Neural progenitor cell (in vitro differentiated cells): ENCODE measurements around the gene CYP2U1. TPM values are rescaled to one million over a fixed set of nuclear protein-coding genes. Genes with fewer than 3 reads are reported as not detected.
A peak's percentile ranks its signal among the peaks of the same experiment; 100 is the strongest.

ENCODE experiments used
- DNase-seq: peaks from one replicate; pipeline ENCODE4 v3.0.0-alpha.2; 2016; ENCODE audit warnings: low spot score
- H2AFZ ChIP-seq: fragments of 200-600 bp; sonication (generic); replicated peaks from 2 replicates; pipeline ENCODE4 v1.6.1; 2016; ENCODE audit warnings: antibody characterized with exemption
- H3F3A ChIP-seq: fragments of 200-600 bp; sonication (generic); 2 replicates; pipeline ENCODE4 v1.6.1; 2016; ENCODE audit warnings: antibody characterized with exemption, low read depth
- H3K27ac ChIP-seq: fragments of 200-600 bp; sonication (generic); 2 replicates; pipeline ENCODE4 v1.5.1; 2016; ENCODE audit warnings: mild to moderate bottlenecking
- H3K27me3 ChIP-seq: fragments of 200-600 bp; sonication (generic); 2 replicates; pipeline ENCODE4 v1.6.1; 2016; ENCODE audit warnings: mild to moderate bottlenecking, moderate library complexity
- H3K36me3 ChIP-seq: fragments of 200-600 bp; sonication (generic); 2 replicates; pipeline ENCODE4 v1.5.1; 2016
- H3K4me1 ChIP-seq: fragments of 200-600 bp; sonication (generic); 2 replicates; pipeline ENCODE4 v1.6.1; 2016; ENCODE audit warnings: mixed run types
- H3K4me2 ChIP-seq: fragments of 200-600 bp; sonication (generic); 2 replicates; pipeline ENCODE4 v1.6.1; 2016
- H3K4me3 ChIP-seq: fragments of 200-600 bp; sonication (generic); 2 replicates; pipeline ENCODE4 v1.5.1; 2016
- H3K79me2 ChIP-seq: fragments of 200-600 bp; sonication (generic); 2 replicates; pipeline ENCODE4 v1.6.1; 2016; ENCODE audit warnings: low read depth
- H3K9ac ChIP-seq: fragments of 200-600 bp; sonication (generic); 2 replicates; pipeline ENCODE4 v1.6.1; 2016
- H3K9me3 ChIP-seq: fragments of 200-600 bp; sonication (generic); 2 replicates; pipeline ENCODE4 v1.5.1; 2016; ENCODE audit warnings: low read depth
- H4K20me1 ChIP-seq: fragments of 200-600 bp; sonication (generic); 2 replicates; pipeline ENCODE4 v1.6.1; 2016; ENCODE audit warnings: low read depth
- H3K27ac Mint-ChIP-seq: 3 replicates; pipeline ENCODE4 v1.8.0; 2021; ENCODE audit warnings: mixed read lengths
- H3K27me3 Mint-ChIP-seq: 2 replicates; pipeline ENCODE4 v1.8.0; 2022; ENCODE audit warnings: low read depth, mild to moderate bottlenecking, inconsistent platforms, moderate library complexity, mixed read lengths; ENCODE audit not compliant: insufficient read depth
- H3K36me3 Mint-ChIP-seq: 3 replicates; pipeline ENCODE4 v1.8.0; 2021; ENCODE audit warnings: mixed read lengths
- H3K4me1 Mint-ChIP-seq: 3 replicates; pipeline ENCODE4 v1.8.0; 2021; ENCODE audit warnings: mixed read lengths
- H3K4me3 Mint-ChIP-seq: 3 replicates; pipeline ENCODE4 v1.8.0; 2021; ENCODE audit warnings: mild to moderate bottlenecking, moderate library complexity, mixed read lengths
- H3K9me3 Mint-ChIP-seq: 3 replicates; pipeline ENCODE4 v1.8.0; 2020; ENCODE audit warnings: mixed read lengths
- CTCF ChIP-seq: fragments of 200-600 bp; sonication (generic); IDR thresholded peaks from 2 replicates; pipeline ENCODE4 v1.5.1; 2017; ENCODE audit warnings: antibody characterized with exemption, mild to moderate bottlenecking
- EZH2 ChIP-seq: fragments of 200-600 bp; sonication (generic); IDR thresholded peaks from 2 replicates; pipeline ENCODE4 v1.6.1; 2017; ENCODE audit warnings: antibody characterized with exemption, mild to moderate bottlenecking, moderate library complexity
- EZH2phosphoT487 ChIP-seq: fragments of 200-600 bp; sonication (generic); IDR thresholded peaks from 2 replicates; pipeline ENCODE4 v1.6.1; 2017; ENCODE audit warnings: antibody characterized with exemption
- total RNA-seq: library from RNA; depleted of rRNA; stranded (reverse); fragments of >200 nt; gene quantifications from 2 replicates; pipeline ENCODE4 v1.2.3, GENCODE V29; 2015; ENCODE audit warnings: low replicate concordance

Gene CYP2U1
- total RNA-seq, 1 donor from 2014 or later: 8.4 TPM

GRCh38 chr4:107989537-107990386 is 58.4 kb downstream of the CYP2U1 start, which contains the start of gene HADH:
Gene HADH (plus strand): TSS chr4:107989889. CDS start chr4:107989933, 44 bp downstream.
- peak; percentile 96 for DNase-seq
- no peaks in the 10 kb centered on the region for H3K36me3 ChIP-seq
- H3K4me2 ChIP-seq: peak within 1 kb of the TSS; percentile 87
- peak within 1 kb of the TSS; percentile 70 for H3K4me3 ChIP-seq
- H4K20me1 ChIP-seq: peaks cover 22% of the 10 kb centered on the region
- no peak within 1 kb of the TSS for H3K27ac ChIP-seq
- peaks cover 43% of the 10 kb centered on the region for H3K79me2 ChIP-seq
- peak within 1 kb of the TSS; percentile 51 for H3K9ac ChIP-seq
- no peaks in the 10 kb centered on the region for H3K9me3 ChIP-seq
- peaks cover 17% of the 10 kb centered on the region for H3K4me1 ChIP-seq
- peaks cover 12% of the 10 kb centered on the region for H3K27me3 ChIP-seq
- peak within 1 kb of the TSS; percentile 90 for H3K4me3 Mint-ChIP-seq
- H3K27me3 Mint-ChIP-seq: no peaks in the 10 kb centered on the region
- H3K9me3 Mint-ChIP-seq: no peaks in the 10 kb centered on the region
- H3F3A ChIP-seq: peaks cover 8% of the 10 kb centered on the region
- no peaks in the 10 kb centered on the region for H3K36me3 Mint-ChIP-seq
- H2AFZ ChIP-seq: peak within 1 kb of the TSS; percentile 94
- peaks cover 30% of the 10 kb centered on the region for H3K4me1 Mint-ChIP-seq
- TF ChIP-seq CTCF: no peak
- TF ChIP-seq EZH2phosphoT487: no peak
- no peak for TF ChIP-seq EZH2
- H3K27ac Mint-ChIP-seq: peak within 1 kb of the TSS; percentile 69

GRCh38 chr4:107991945-107992630 is 60.7 kb downstream of the CYP2U1 start:
- Mint-ChIP-seq H3K4me1 (peaks cover 30% of the 10 kb centered on the region), H3K36me3 (peaks cover 13% of the 10 kb centered on the region), H3K9me3 (no peaks in the 10 kb centered on the region), H3K27ac (no peak overlapping the region), H3K27me3 (no peaks in the 10 kb centered on the region), H3K4me3 (peak overlapping the region; percentile 90)
- peak overlapping the region; percentile 87 for H3K4me2 ChIP-seq
- H3K4me3 ChIP-seq: no peak overlapping the region
- DNase-seq: no peak
- H3K27ac ChIP-seq: no peak overlapping the region
- peaks cover 12% of the 10 kb centered on the region for H3K27me3 ChIP-seq
- peaks cover 17% of the 10 kb centered on the region for H3K4me1 ChIP-seq
- peaks cover 59% of the 10 kb centered on the region for H3K79me2 ChIP-seq
- H2AFZ ChIP-seq: no peak overlapping the region
- peaks cover 8% of the 10 kb centered on the region for H3F3A ChIP-seq
- no peak overlapping the region for H3K9ac ChIP-seq
- no peaks in the 10 kb centered on the region for H3K9me3 ChIP-seq
- H3K36me3 ChIP-seq: no peaks in the 10 kb centered on the region
- TF ChIP-seq CTCF (no peak), EZH2phosphoT487 (no peak), EZH2 (no peak)
- H4K20me1 ChIP-seq: peaks cover 22% of the 10 kb centered on the region

- peaks cover 59% of the 10 kb centered on the region for H3K79me2 ChIP-seq
- H3K4me3 Mint-ChIP-seq: no peak overlapping the region
- H3K4me1 Mint-ChIP-seq: peaks cover 30% of the 10 kb centered on the region
- no peak overlapping the region for H3K9ac ChIP-seq
- no peak for TF ChIP-seq CTCF
- TF ChIP-seq EZH2phosphoT487: no peak
- TF ChIP-seq EZH2: no peak
- H3K27ac Mint-ChIP-seq: no peak overlapping the region
- no peak for DNase-seq
- peaks cover 17% of the 10 kb centered on the region for H3K4me1 ChIP-seq
- H3K27me3 ChIP-seq: peaks cover 3% of the 10 kb centered on the region
- no peak overlapping the region for H3K27ac ChIP-seq
- H3K36me3 ChIP-seq: no peaks in the 10 kb centered on the region
- no peak overlapping the region for H3K4me3 ChIP-seq
- H3K36me3 Mint-ChIP-seq: peaks cover 28% of the 10 kb centered on the region
- H2AFZ ChIP-seq: no peak overlapping the region
- no peaks in the 10 kb centered on the region for H3K9me3 Mint-ChIP-seq
- H4K20me1 ChIP-seq: peaks cover 22% of the 10 kb centered on the region
- peaks cover 8% of the 10 kb centered on the region for H3F3A ChIP-seq
- H3K9me3 ChIP-seq: no peaks in the 10 kb centered on the region
- no peak overlapping the region for H3K4me2 ChIP-seq
- no peaks in the 10 kb centered on the region for H3K27me3 Mint-ChIP-seq
Observed at GRCh38 chr4:107993969-107994368, 62.6 kb downstream of the CYP2U1 start.
